Endothelial cell of umbilical vein (primary cell): ENCODE measurements around the gene SLC25A30. TPM values are rescaled to one million over a fixed set of nuclear protein-coding genes. Genes with fewer than 3 reads are reported as not detected.

Source experiments
- BruUV-seq: library from RNA; stranded (reverse); fragments of 400-500 nt; replicated peaks from 2 replicates; lab custom pipeline; 2021; lab: Mats Ljungman, UMichigan
- CTCF ChIA-PET: fragments of 300-600, 350-600 bp; sonication (Branson Sonifier 250); formaldehyde crosslinking; loops from one replicate; lab custom pipeline; 2021; ENCODE audit warnings: antibody characterized with exemption, inconsistent platforms; lab: Charles Lee
- POLR2A ChIA-PET: fragments of 300-600, 350-600 bp; sonication (Branson Sonifier 250); formaldehyde crosslinking; loops from one replicate; lab custom pipeline; 2021; ENCODE audit warnings: antibody characterized with exemption, inconsistent platforms; lab: Charles Lee
- DNase-seq: peaks from one replicate; pipeline ENCODE4 v3.0.0-alpha.2; 2011; ENCODE audit warnings: low read depth, low spot score
- FAIRE-seq: peaks from 2 replicates; lab custom pipeline; 2011; peaks lifted over from hg19 to GRCh38; lab: Jason Lieb, UNC
- H2AFZ ChIP-seq: 2 replicates; pipeline ENCODE4 v1.6.0; 2012; ENCODE audit warnings: low read depth, low read length, control low read depth, inconsistent platforms
- H3K27ac ChIP-seq: 2 replicates; pipeline ENCODE4 v1.5.1; 2011; ENCODE audit warnings: low read depth, mild to moderate bottlenecking, control low read depth, low read length, moderate library complexity; ENCODE audit not compliant: insufficient read depth
- H3K27me3 ChIP-seq, 2 experiments: 2 replicates each; pipeline versions ENCODE4 v1.6.0 to v1.6.1; 2011; ENCODE audit warnings: low read length in 2 of 2, mixed read lengths in 1 of 2; ENCODE audit not compliant: control insufficient read depth in 2 of 2, insufficient read depth in 2 of 2
- H3K36me3 ChIP-seq, 2 experiments: 2 replicates in 1 of 2; 3 replicates in 1 of 2; pipeline ENCODE4 v1.5.1; 2011; ENCODE audit warnings: low read length in 2 of 2, mild to moderate bottlenecking in 1 of 2, moderate library complexity in 1 of 2; ENCODE audit not compliant: control insufficient read depth in 2 of 2, insufficient read depth in 2 of 2; ENCODE audit errors: extremely low read depth in 1 of 2
- H3K4me1 ChIP-seq: 3 replicates; pipeline ENCODE4 v1.5.1; 2011; ENCODE audit warnings: mild to moderate bottlenecking, low read length; ENCODE audit not compliant: control insufficient read depth, insufficient read depth; ENCODE audit errors: extremely low read depth
- H3K4me2 ChIP-seq: 2 replicates; pipeline ENCODE4 v1.6.1; 2011; ENCODE audit warnings: low read length, control low read depth, mixed read lengths; ENCODE audit not compliant: insufficient read depth
- H3K4me3 ChIP-seq, 3 experiments: fragments of 200-600 bp in 1 of 3; sonication (generic), shearing (Covaris generic) in 1 of 3; replicated peaks in 1 of 3; 2 replicates each; pipeline ENCODE4 v1.5.1; 2011 to 2016; ENCODE audit warnings: control low read depth in 3 of 3, low read length in 3 of 3, mild to moderate bottlenecking in 2 of 3, inconsistent platforms in 1 of 3, low read depth in 1 of 3, moderate library complexity in 1 of 3; ENCODE audit not compliant: insufficient read depth in 1 of 3
- H3K79me2 ChIP-seq: 2 replicates; pipeline ENCODE4 v1.6.0; 2012; ENCODE audit warnings: low read length, inconsistent platforms; ENCODE audit not compliant: control insufficient read depth, insufficient read depth
- H3K9ac ChIP-seq: replicated peaks from 2 replicates; pipeline ENCODE3; 2011; ENCODE audit warnings: low read length, control low read depth; ENCODE audit not compliant: insufficient read depth; ENCODE audit errors: extremely low read depth
- H3K9me1 ChIP-seq: replicated peaks from 3 replicates; pipeline ENCODE4 v1.6.0; 2011; ENCODE audit warnings: mild to moderate bottlenecking, low read length; ENCODE audit not compliant: control insufficient read depth, insufficient read depth; ENCODE audit errors: extremely low read depth
- H3K9me3 ChIP-seq: replicated peaks from 2 replicates; pipeline ENCODE4 v1.5.1; 2012; ENCODE audit warnings: low read length, inconsistent platforms; ENCODE audit not compliant: control insufficient read depth, insufficient read depth
- H4K20me1 ChIP-seq: replicated peaks from 2 replicates; pipeline ENCODE3; 2011; ENCODE audit warnings: mild to moderate bottlenecking, low read length; ENCODE audit not compliant: control insufficient read depth, insufficient read depth; ENCODE audit errors: extremely low read depth
- FOS ChIP-seq: IDR thresholded peaks from 2 replicates; pipeline ENCODE4 v1.6.1; 2011; ENCODE audit warnings: mild to moderate bottlenecking, low read length, moderate library complexity, borderline replicate concordance; ENCODE audit not compliant: insufficient read depth
- GATA2 ChIP-seq: IDR thresholded peaks from 2 replicates; pipeline ENCODE4 v1.7.0; 2011; ENCODE audit warnings: low read depth, mild to moderate bottlenecking, moderate library complexity, mixed read lengths, low read length; ENCODE audit not compliant: insufficient read length, insufficient read depth
- POLR2A ChIP-seq: IDR thresholded peaks from 2 replicates; pipeline ENCODE4 v1.6.1; 2012; ENCODE audit warnings: low read depth, mild to moderate bottlenecking, control low read depth, low read length
- POLR2AphosphoS5 ChIP-seq: IDR thresholded peaks from 2 replicates; pipeline ENCODE4 v1.6.1; 2012; ENCODE audit warnings: low read depth, mild to moderate bottlenecking, control low read depth, low read length, moderate library complexity; ENCODE audit not compliant: insufficient read depth
- dilution Hi-C: fragments of 300-500 bp; cut with MboI; formaldehyde crosslinking; loops from one replicate; pipeline ENCODE4 v1.15.0; 2019; ENCODE audit warnings: low sequenced_read_pairs; ENCODE audit not compliant: extremely low pct_ligation_motif_present
- intact Hi-C: fragments of 100-400 bp; cut with micrococcal nuclease; formaldehyde crosslinking; loops from one replicate; pipeline ENCODE4 v1.10.0; 2022
- polyA plus RNA-seq, 4 experiments: library from polyadenylated mRNA; depleted of rRNA in 3 of 4; stranded (reverse) in 3 of 4; unstranded in 1 of 4; fragments of >200 nt; gene quantifications; 2 replicates each; pipeline versions ENCODE4 v1.2.1 to v1.2.3, GENCODE V29; 2011 to 2012; ENCODE audit warnings: missing spikeins in 1 of 4
- total RNA-seq: library from RNA; stranded (reverse); gene quantifications from 2 replicates; pipeline ENCODE4 v1.2.3, GENCODE V29; 2021

The SLC25A30 gene
- total and polyA plus RNA-seq, 2 donors (not counting 3 experiments of a cell fraction or from before 2014, with no cell fraction given), result 13.3 to 27.0 TPM

DNA sequence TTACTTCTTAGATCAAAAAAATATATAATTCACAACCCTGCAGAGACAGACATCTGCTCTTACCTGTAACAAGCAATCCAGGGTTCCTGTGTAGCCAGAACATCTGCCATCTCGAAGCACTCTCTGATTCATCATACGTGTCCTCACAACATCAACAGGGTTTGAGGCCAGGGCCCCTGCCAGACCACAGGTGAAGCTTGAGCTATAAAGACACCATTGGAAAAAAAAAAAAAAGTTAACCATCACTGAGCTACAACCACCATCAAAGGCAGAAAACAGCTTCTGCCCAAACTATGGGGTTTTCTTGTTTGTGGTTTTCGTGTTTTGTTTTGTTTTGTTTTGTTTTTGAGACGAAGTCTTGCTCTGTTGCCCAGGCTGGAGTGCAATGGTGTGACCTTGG lies 19.3 kb downstream of the SLC25A30 start:
- TF ChIP-seq POLR2AphosphoS5 (no peak), POLR2A (no peak)
- no peak overlapping the region for H3K9ac ChIP-seq
- H3K79me2 ChIP-seq, result no peaks in the 10 kb centered on the region
- DNase-seq (no peak), FAIRE-seq (peak; percentile 38)
- H3K27me3 ChIP-seq, result no peaks in the 10 kb centered on the region
- intact Hi-C loops, result no loop called here
- H3K27ac ChIP-seq, result no peak overlapping the region
- H3K4me3 ChIP-seq, result no peak overlapping the region
- no peaks in the 10 kb centered on the region for H4K20me1 ChIP-seq
- no peak overlapping the region for H3K4me2 ChIP-seq
- CTCF ChIA-PET, result interaction anchor here (0.8 to 2.8 kb wide), 5 partner anchors 11 to 92 kb away, joined by 3 to 22 read pairs (median 4); no protein-coding TSS in a partner anchor
- H3K9me1 ChIP-seq, result no peaks in the 10 kb centered on the region
- peaks cover 45% of the 10 kb centered on the region for H3K4me1 ChIP-seq
- dilution Hi-C loops, result no loop called here
- peaks cover 5 to 12% of the 10 kb centered on the region in 2 experiments for H3K36me3 ChIP-seq
- POLR2A ChIA-PET, result no interaction called here
- H2AFZ ChIP-seq, result no peak overlapping the region
- no TSS peak for BruUV-seq
- H3K9me3 ChIP-seq, result no peaks in the 10 kb centered on the region

DNA sequence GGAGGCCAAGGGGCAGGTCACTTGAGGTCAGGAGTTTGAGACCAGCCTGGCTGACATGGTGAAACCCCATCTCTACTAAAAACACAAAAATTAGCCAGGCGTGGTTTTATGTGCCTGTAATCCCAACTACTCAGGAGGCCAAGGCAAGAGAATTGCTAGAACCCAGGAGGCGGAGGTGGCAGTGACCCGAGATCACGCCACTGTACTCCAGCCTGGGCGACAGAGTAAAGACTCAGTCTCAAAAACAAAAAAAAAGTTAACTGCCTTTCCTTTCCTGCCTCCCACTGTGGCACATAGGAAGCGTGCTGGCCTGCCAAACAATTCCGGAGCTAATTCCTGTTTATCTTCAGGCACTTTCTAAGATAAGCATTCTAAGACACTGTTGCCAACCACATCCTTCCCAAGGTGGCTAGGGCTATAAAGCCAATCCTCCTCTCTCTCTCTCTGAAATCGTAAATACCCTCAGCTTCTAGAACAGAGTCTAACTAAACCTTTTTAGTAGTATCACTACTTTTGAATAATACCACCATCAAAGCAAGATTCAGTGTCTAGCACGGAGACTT lies 21.6 kb downstream of the SLC25A30 start:
- no peaks in the 10 kb centered on the region for H3K9me3 ChIP-seq
- CTCF ChIA-PET, result interaction anchor here (0.8 to 6.2 kb wide), 8 partner anchors 8 to 86 kb away, joined by 3 to 98 read pairs (median 8); partner anchors contain the start of gene SLC25A30
- H3K4me3 ChIP-seq, result peak overlapping the region in 1 of 3 experiments; percentile 19
- TF ChIP-seq POLR2AphosphoS5 (peak; percentile 47), GATA2 (peak; percentile 85), FOS (no peak)
- peak overlapping the region; percentile 14 for H3K27ac ChIP-seq
- peaks cover 5 to 15% of the 10 kb centered on the region in 2 experiments for H3K36me3 ChIP-seq
- FAIRE-seq, result peak; percentile 96
- no TSS peak for BruUV-seq
- H2AFZ ChIP-seq, result peak overlapping the region; percentile 7
- H3K79me2 ChIP-seq, result no peaks in the 10 kb centered on the region
- POLR2A ChIA-PET, result interaction anchor here (1.4 kb wide), 1 partner anchor 20 kb away, joined by 4 read pairs; no protein-coding TSS in a partner anchor
- dilution Hi-C loops, result no loop called here
- H3K27me3 ChIP-seq, result no peaks in the 10 kb centered on the region
- H3K4me2 ChIP-seq, result peak overlapping the region; percentile 41
- peak overlapping the region; percentile 29 for H3K9ac ChIP-seq
- H3K9me1 ChIP-seq, result no peaks in the 10 kb centered on the region
- peaks cover 45% of the 10 kb centered on the region for H3K4me1 ChIP-seq
- intact Hi-C loops, result loop anchor here (1.0 kb wide), 2 partner anchors 18 to 68 kb away; partner anchors contain the start of gene COG3
- no peaks in the 10 kb centered on the region for H4K20me1 ChIP-seq
- peak; percentile 84 for DNase-seq
